ENCODE data around the gene TNK1. TPM values are rescaled to one million over a fixed set of nuclear protein-coding genes. Genes with fewer than 3 reads are reported as not detected.

Gene TNK1
- total and polyA plus RNA-seq, 7 donors: 2.1 to 14.6 (median 5.4) TPM

DNA sequence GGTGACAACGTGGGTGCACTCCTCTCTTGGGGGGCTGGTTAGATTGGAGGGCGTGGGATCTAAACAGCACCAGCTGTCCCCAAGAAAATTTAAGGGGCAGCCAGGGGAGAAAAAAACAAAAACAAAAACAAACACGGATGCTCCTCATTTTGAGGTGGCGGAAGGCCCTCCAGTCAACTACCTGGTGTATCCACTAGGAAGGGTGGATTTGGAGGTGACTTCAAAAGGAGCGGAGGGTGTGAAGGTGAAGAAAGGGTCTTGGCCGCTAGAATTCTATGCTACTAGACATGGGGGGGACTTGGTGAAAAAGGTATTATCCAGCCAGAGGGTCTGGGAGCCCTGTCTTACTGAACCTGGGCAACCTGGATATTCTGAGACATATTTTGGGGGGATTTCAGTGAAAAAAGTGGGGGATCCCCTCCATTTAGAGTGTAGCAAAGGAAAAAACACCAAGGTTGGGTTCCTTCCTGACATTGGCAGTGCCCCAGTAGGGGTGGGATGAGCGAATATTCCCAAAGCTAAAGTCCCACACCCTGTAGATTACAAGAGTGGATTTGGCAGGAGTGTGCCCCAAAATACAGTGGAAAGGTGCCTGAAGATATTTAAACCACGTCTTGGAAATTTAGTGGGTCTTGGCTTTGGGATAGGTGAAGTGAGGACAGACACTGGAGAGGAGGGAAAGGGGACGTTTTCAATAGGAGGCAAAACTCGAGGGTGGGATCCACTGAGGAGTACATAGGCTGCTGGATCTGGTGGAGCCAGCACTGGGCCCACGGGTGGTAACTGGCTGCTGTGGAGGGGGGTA is 58.0 kb downstream of the TNK1 start:
- peaks cover 0 to 58% (median 51%) of the 10 kb centered on the region in 4 donors for H3K4me1 ChIP-seq
- intact Hi-C loops (cut with DNase I): no loop called here
- no peak overlapping the region for H3K27ac ChIP-seq
- H3K9me3 ChIP-seq: no peaks in the 10 kb centered on the region
- WGBS, 2 donors: 54 to 59% methylated on average over 11 of the region's 11 CpGs
- peak overlapping the region in 2 of 4 donors; percentile 33 to 35 for H3K4me3 ChIP-seq
- H3K36me3 ChIP-seq: no peaks in the 10 kb centered on the region
- no peak for DNase-seq
- peaks cover 44 to 74% (median 68%) of the 10 kb centered on the region in 3 donors for H3K27me3 ChIP-seq
- TF ChIP-seq, protein P1, sequence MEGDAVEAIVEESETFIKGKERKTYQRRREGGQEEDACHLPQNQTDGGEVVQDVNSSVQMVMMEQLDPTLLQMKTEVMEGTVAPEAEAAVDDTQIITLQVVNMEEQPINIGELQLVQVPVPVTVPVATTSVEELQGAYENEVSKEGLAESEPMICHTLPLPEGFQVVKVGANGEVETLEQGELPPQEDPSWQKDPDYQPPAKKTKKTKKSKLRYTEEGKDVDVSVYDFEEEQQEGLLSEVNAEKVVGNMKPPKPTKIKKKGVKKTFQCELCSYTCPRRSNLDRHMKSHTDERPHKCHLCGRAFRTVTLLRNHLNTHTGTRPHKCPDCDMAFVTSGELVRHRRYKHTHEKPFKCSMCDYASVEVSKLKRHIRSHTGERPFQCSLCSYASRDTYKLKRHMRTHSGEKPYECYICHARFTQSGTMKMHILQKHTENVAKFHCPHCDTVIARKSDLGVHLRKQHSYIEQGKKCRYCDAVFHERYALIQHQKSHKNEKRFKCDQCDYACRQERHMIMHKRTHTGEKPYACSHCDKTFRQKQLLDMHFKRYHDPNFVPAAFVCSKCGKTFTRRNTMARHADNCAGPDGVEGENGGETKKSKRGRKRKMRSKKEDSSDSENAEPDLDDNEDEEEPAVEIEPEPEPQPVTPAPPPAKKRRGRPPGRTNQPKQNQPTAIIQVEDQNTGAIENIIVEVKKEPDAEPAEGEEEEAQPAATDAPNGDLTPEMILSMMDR (IDR thresholded peaks at IDR 0.05): no peak
- TF ChIP-seq POLR2AphosphoS5 (IDR thresholded peaks at IDR 0.05) (no peak), EP300 (IDR thresholded peaks at IDR 0.05) (no peak), POLR2A (IDR thresholded peaks at IDR 0.05) (no peak)

Other genes starting within 250 kb of the TNK1 start
Only the 30 nearest of the 38 such genes appear.
- gene DLG4, start 161.3 kb upstream of the TNK1 start, total RNA-seq: 10 to 100 TPM; 14.6 to 27.4 (median 16.7) TPM
- 1 to 10 TPM; 1.6 to 8.3 (median 5.4) TPM for gene DLG4, start 161.3 kb upstream of the TNK1 start, polyA plus RNA-seq
- 100 to 1,000 TPM; 311 to 569 (median 338) TPM for gene ACADVL, start 161.2 kb upstream of the TNK1 start, total RNA-seq
- 100 to 1,000 TPM; 211 to 587 (median 491) TPM for gene ACADVL, start 161.2 kb upstream of the TNK1 start, polyA plus RNA-seq
- gene DVL2, start 146.6 kb upstream of the TNK1 start, total RNA-seq: 10 to 100 TPM; 36.4 to 56.2 (median 41.8) TPM
- 10 to 100 TPM; 12.0 to 30.7 (median 13.2) TPM for gene DVL2, start 146.6 kb upstream of the TNK1 start, polyA plus RNA-seq
- gene PHF23, start 141.6 kb upstream of the TNK1 start, total RNA-seq: 10 to 100 TPM; 23.1 to 45.4 (median 35.4) TPM
- 10 to 100 TPM; 40.7 to 45.6 (median 45.1) TPM for gene PHF23, start 141.6 kb upstream of the TNK1 start, polyA plus RNA-seq
- 100 to 1,000 TPM; 147 to 645 (median 552) TPM for gene GABARAP, start 138.6 kb upstream of the TNK1 start, total RNA-seq
- gene GABARAP, start 138.6 kb upstream of the TNK1 start, polyA plus RNA-seq: 1,000 to 10,000 TPM in 2 of 3 donors, 100 to 1,000 TPM in 1; 572 to 1,215 (median 1,036) TPM
- 10 to 100 TPM; 43.9 to 76.4 (median 53.0) TPM for gene CTDNEP1, start 129.4 kb upstream of the TNK1 start, total RNA-seq
- gene CTDNEP1, start 129.4 kb upstream of the TNK1 start, polyA plus RNA-seq: 100 to 1,000 TPM in 1 of 3 donors, 10 to 100 TPM in 2; 80.2 to 110 (median 82.9) TPM
- gene ELP5, start 128.9 kb upstream of the TNK1 start, total RNA-seq: 10 to 100 TPM; 28.4 to 40.0 (median 34.2) TPM
- 10 to 100 TPM; 32.4 to 70.9 (median 42.9) TPM for gene ELP5, start 128.9 kb upstream of the TNK1 start, polyA plus RNA-seq
- gene CLDN7, start 118.6 kb upstream of the TNK1 start, total RNA-seq: 1 to 10 TPM in 3 of 4 donors, not detected in 1; 1.1 to 2.6 (median 1.9) TPM
- gene CLDN7, start 118.6 kb upstream of the TNK1 start, polyA plus RNA-seq: 100 to 1,000 TPM; 181 to 963 (median 332) TPM
- gene SLC2A4, start 99.4 kb upstream of the TNK1 start, total RNA-seq: 100 to 1,000 TPM in 2 of 4 donors, 10 to 100 TPM in 2; 72.9 to 127 (median 94.7) TPM
- gene SLC2A4, start 99.4 kb upstream of the TNK1 start, polyA plus RNA-seq: 1 to 10 TPM in 2 of 3 donors, under 1 TPM in 1; 0.60 to 7.9 (median 2.8) TPM
- gene YBX2, start 86.5 kb upstream of the TNK1 start, total RNA-seq: 1 to 10 TPM in 3 of 4 donors, under 1 TPM in 1; 0.28 to 2.5 (median 1.5) TPM
- 10 to 100 TPM in 2 of 3 donors, 1 to 10 TPM in 1; 4.8 to 37.6 (median 20.1) TPM for gene YBX2, start 86.5 kb upstream of the TNK1 start, polyA plus RNA-seq
- 100 to 1,000 TPM; 104 to 156 (median 125) TPM for gene EIF5A, start 73.5 kb upstream of the TNK1 start, total RNA-seq
- 100 to 1,000 TPM; 315 to 603 (median 403) TPM for gene EIF5A, start 73.5 kb upstream of the TNK1 start, polyA plus RNA-seq
- 100 to 1,000 TPM in 1 of 4 donors, 10 to 100 TPM in 3; 82.3 to 114 (median 85.4) TPM for gene GPS2, start 65.7 kb upstream of the TNK1 start, total RNA-seq
- 100 to 1,000 TPM in 1 of 3 donors, 10 to 100 TPM in 2; 67.9 to 113 (median 77.2) TPM for gene GPS2, start 65.7 kb upstream of the TNK1 start, polyA plus RNA-seq
- 10 to 100 TPM; 14.3 to 29.6 (median 17.6) TPM for gene NEURL4, start 51.8 kb upstream of the TNK1 start, total RNA-seq
- gene NEURL4, start 51.8 kb upstream of the TNK1 start, polyA plus RNA-seq: 10 to 100 TPM in 1 of 3 donors, 1 to 10 TPM in 2; 6.0 to 31.6 (median 6.0) TPM
- gene ACAP1, start 44.6 kb upstream of the TNK1 start, total RNA-seq: 1 to 10 TPM; 1.1 to 3.9 (median 2.9) TPM
- 10 to 100 TPM in 1 of 3 donors, 1 to 10 TPM in 2; 1.2 to 55.8 (median 1.4) TPM for gene ACAP1, start 44.6 kb upstream of the TNK1 start, polyA plus RNA-seq
- 1 to 10 TPM; 4.4 to 6.4 (median 5.5) TPM for gene KCTD11, start 28.9 kb upstream of the TNK1 start, total RNA-seq
- 10 to 100 TPM in 1 of 3 donors, 1 to 10 TPM in 2; 6.2 to 11.7 (median 9.0) TPM for gene KCTD11, start 28.9 kb upstream of the TNK1 start, polyA plus RNA-seq
- gene TMEM95, start 25.9 kb upstream of the TNK1 start, total RNA-seq: not detected
- gene TMEM95, start 25.9 kb upstream of the TNK1 start, polyA plus RNA-seq: not detected
- gene PLSCR3, start 13.4 kb downstream of the TNK1 start, total RNA-seq: 10 to 100 TPM; 10.4 to 18.3 (median 14.2) TPM
- gene PLSCR3, start 13.4 kb downstream of the TNK1 start, polyA plus RNA-seq: 10 to 100 TPM; 11.6 to 27.2 (median 18.0) TPM
- 100 to 1,000 TPM in 2 of 4 donors, 10 to 100 TPM in 2; 19.0 to 152 (median 99.7) TPM for gene TMEM256, start 23.0 kb downstream of the TNK1 start, total RNA-seq
- gene TMEM256, start 23.0 kb downstream of the TNK1 start, polyA plus RNA-seq: 100 to 1,000 TPM; 150 to 357 (median 235) TPM
- gene NLGN2, start 26.8 kb downstream of the TNK1 start, total RNA-seq: 10 to 100 TPM in 2 of 4 donors, 1 to 10 TPM in 2; 6.8 to 18.8 (median 10.4) TPM
- gene NLGN2, start 26.8 kb downstream of the TNK1 start, polyA plus RNA-seq: 1 to 10 TPM in 1 of 3 donors, under 1 TPM in 2; 0.60 to 8.9 (median 0.69) TPM
- not detected for gene SPEM1, start 39.2 kb downstream of the TNK1 start, total RNA-seq
- gene SPEM1, start 39.2 kb downstream of the TNK1 start, polyA plus RNA-seq: not detected
- not detected for gene SPEM2, start 44.5 kb downstream of the TNK1 start, total RNA-seq
- gene SPEM2, start 44.5 kb downstream of the TNK1 start, polyA plus RNA-seq: not detected
- not detected for gene SPEM3, start 47.8 kb downstream of the TNK1 start, total RNA-seq
- not detected for gene SPEM3, start 47.8 kb downstream of the TNK1 start, polyA plus RNA-seq
- 1 to 10 TPM; 1.2 to 2.5 (median 1.6) TPM for gene TMEM102, start 54.3 kb downstream of the TNK1 start, total RNA-seq
- 10 to 100 TPM in 1 of 3 donors, 1 to 10 TPM in 2; 6.6 to 14.5 (median 8.1) TPM for gene TMEM102, start 54.3 kb downstream of the TNK1 start, polyA plus RNA-seq
- under 1 TPM in 1 of 4 donors, not detected in 3; 0.36 TPM for gene FGF11, start 58.4 kb downstream of the TNK1 start, total RNA-seq
- 1 to 10 TPM in 1 of 3 donors, under 1 TPM in 1, not detected in 1; 0.69 to 2.8 TPM for gene FGF11, start 58.4 kb downstream of the TNK1 start, polyA plus RNA-seq
- gene CHRNB1, start 64.0 kb downstream of the TNK1 start, total RNA-seq: 1 to 10 TPM; 4.2 to 8.1 (median 6.5) TPM
- 10 to 100 TPM in 2 of 3 donors, 1 to 10 TPM in 1; 7.2 to 13.2 (median 11.2) TPM for gene CHRNB1, start 64.0 kb downstream of the TNK1 start, polyA plus RNA-seq
- 10 to 100 TPM; 42.5 to 56.5 (median 45.3) TPM for gene ZBTB4, start 98.5 kb downstream of the TNK1 start, total RNA-seq
- 10 to 100 TPM in 2 of 3 donors, 1 to 10 TPM in 1; 5.5 to 19.6 (median 12.0) TPM for gene ZBTB4, start 98.5 kb downstream of the TNK1 start, polyA plus RNA-seq
- gene SLC35G6, start 100.4 kb downstream of the TNK1 start, total RNA-seq: not detected
- gene SLC35G6, start 100.4 kb downstream of the TNK1 start, polyA plus RNA-seq: not detected
- 10 to 100 TPM; 30.1 to 43.2 (median 36.5) TPM for gene POLR2A, start 103.3 kb downstream of the TNK1 start, total RNA-seq
- gene POLR2A, start 103.3 kb downstream of the TNK1 start, polyA plus RNA-seq: 10 to 100 TPM in 2 of 3 donors, 1 to 10 TPM in 1; 7.2 to 51.1 (median 11.3) TPM
- 100 to 1,000 TPM in 2 of 4 donors, 10 to 100 TPM in 2; 60.1 to 122 (median 91.8) TPM for gene TNFSF12, start 168.0 kb downstream of the TNK1 start, total RNA-seq
- gene TNFSF12, start 168.0 kb downstream of the TNK1 start, polyA plus RNA-seq: 10 to 100 TPM; 18.0 to 45.0 (median 26.1) TPM
- 10 to 100 TPM; 20.2 to 41.0 (median 24.5) TPM for gene TNFSF13, start 177.7 kb downstream of the TNK1 start, total RNA-seq
- 100 to 1,000 TPM in 1 of 3 donors, 10 to 100 TPM in 2; 15.6 to 108 (median 21.0) TPM for gene TNFSF13, start 177.7 kb downstream of the TNK1 start, polyA plus RNA-seq